Naive thymus-derived CD4-positive, alpha-beta T cell (primary cell): ENCODE data around the gene ESRRG. TPM values are rescaled to one million over a fixed set of nuclear protein-coding genes. Genes with fewer than 3 reads are reported as not detected.
A peak's percentile ranks its signal among the peaks of the same experiment; 100 is the strongest.

Experiments used
- ATAC-seq: fragments of 150-1000 bp; cut with Tn5 transposase; 2 replicates; pipeline ENCODE4 v1.10.0; 2021; ENCODE audit warnings: mild to moderate bottlenecking, moderate library complexity
- CTCF ChIA-PET: fragments of 350-600 bp; sonication (Branson Sonifier 250); formaldehyde crosslinking; loops from one replicate; lab custom pipeline; 2021; ENCODE audit warnings: antibody characterized with exemption; lab: Charles Lee
- POLR2A ChIA-PET: fragments of 350-600 bp; sonication (Branson Sonifier 250); formaldehyde crosslinking; loops from one replicate; lab custom pipeline; 2021; ENCODE audit warnings: antibody characterized with exemption, inconsistent platforms; lab: Charles Lee
- DNase-seq, 9 donors: peaks; one replicate each; pipeline versions ENCODE4 v3.0.0 to v3.0.0-alpha.2; 2020 to 2022; ENCODE audit warnings: mixed read lengths in 1 of 9
- H3K27ac ChIP-seq: one replicate; pipeline ENCODE4 v1.7.0; 2013; ENCODE audit warnings: mild to moderate bottlenecking, low read depth, low read length, moderate library complexity
- H3K27me3 ChIP-seq, 2 donors: one replicate each; pipeline ENCODE4 v1.7.0; 2013; ENCODE audit warnings: low read length in 2 of 2, mild to moderate bottlenecking in 2 of 2, moderate library complexity in 2 of 2; ENCODE audit not compliant: control insufficient read depth in 2 of 2, insufficient read depth in 2 of 2
- H3K36me3 ChIP-seq, 3 experiments: 1 replicate in 2 of 3; 2 replicates in 1 of 3; pipeline ENCODE4 v1.7.0; 2013; ENCODE audit warnings: low read length in 3 of 3, mild to moderate bottlenecking in 3 of 3, moderate library complexity in 1 of 3; ENCODE audit not compliant: insufficient read depth in 3 of 3, control insufficient read depth in 2 of 3
- H3K4me1 ChIP-seq, 2 donors: one replicate each; pipeline ENCODE4 v1.7.0; 2013; ENCODE audit warnings: low read length in 2 of 2, mild to moderate bottlenecking in 2 of 2, moderate library complexity in 1 of 2; ENCODE audit not compliant: control insufficient read depth in 2 of 2, insufficient read depth in 2 of 2
- H3K4me3 ChIP-seq: 2 replicates; pipeline ENCODE4 v1.7.0; 2013; ENCODE audit warnings: mild to moderate bottlenecking, low read length
- H3K9me3 ChIP-seq, 3 experiments: 1 replicate in 2 of 3; 2 replicates in 1 of 3; pipeline ENCODE4 v1.7.0; 2013; ENCODE audit warnings: low read length in 3 of 3; ENCODE audit not compliant: control insufficient read depth in 2 of 3
- H3K27ac Mint-ChIP-seq, 9 donors: one replicate each; pipeline ENCODE4 v1.8.0; 2020 to 2022; ENCODE audit warnings: mixed read lengths in 9 of 9, mild to moderate bottlenecking in 8 of 9, moderate library complexity in 5 of 9, inconsistent platforms in 2 of 9
- H3K27me3 Mint-ChIP-seq, 5 donors: one replicate each; pipeline ENCODE4 v1.8.0; 2021 to 2022; ENCODE audit warnings: mixed read lengths in 5 of 5, mild to moderate bottlenecking in 1 of 5
- H3K36me3 Mint-ChIP-seq, 5 donors: one replicate each; pipeline ENCODE4 v1.8.0; 2020 to 2022; ENCODE audit warnings: mixed read lengths in 5 of 5, mild to moderate bottlenecking in 3 of 5, inconsistent platforms in 1 of 5
- H3K4me1 Mint-ChIP-seq, 7 donors: one replicate each; pipeline ENCODE4 v1.8.0; 2020 to 2022; ENCODE audit warnings: mixed read lengths in 7 of 7, mild to moderate bottlenecking in 3 of 7, inconsistent platforms in 1 of 7
- H3K4me3 Mint-ChIP-seq, 10 donors: one replicate each; pipeline ENCODE4 v1.8.0; 2020 to 2022; ENCODE audit warnings: mild to moderate bottlenecking in 10 of 10, mixed read lengths in 10 of 10, moderate library complexity in 6 of 10, inconsistent platforms in 2 of 10
- H3K9me3 Mint-ChIP-seq, 11 donors: one replicate each; pipeline ENCODE4 v1.8.0; 2020 to 2022; ENCODE audit warnings: mixed read lengths in 11 of 11, mild to moderate bottlenecking in 4 of 11, inconsistent platforms in 1 of 11, moderate library complexity in 1 of 11
- intact Hi-C, 2 donors: fragments of 100-400 bp; cut with micrococcal nuclease; formaldehyde crosslinking; loops; one replicate each; pipeline ENCODE4 v1.15.1; 2023
- polyA plus RNA-seq, 2 donors: library from polyadenylated mRNA; unstranded; fragments of 300-500 nt; fragmentation: Illumina TruSeq; gene quantifications; one replicate each; pipeline ENCODE4 v1.2.3, GENCODE V29; 2021
- total RNA-seq, 6 experiments: library from RNA in 5 of 6; stranded (reverse) in 5 of 6; gene quantifications; 1 replicate in 5 of 6; 2 replicates in 1 of 6; pipeline ENCODE4 v1.2.3 and lab custom pipeline; 2021 to 2026

Gene ESRRG
- total RNA-seq (not detected), polyA plus RNA-seq (not detected), total RNA-seq (lab: John Stamatoyannopoulos, UW) (not detected)

- peaks cover 0 to 2% (median 0%) of the 10 kb centered on the region in 11 donors for H3K9me3 Mint-ChIP-seq
- Histone ChIP-seq H3K27ac (no peak within 1 kb of the TSS), H3K4me3 (no peak within 1 kb of the TSS), H3K9me3 (no peaks in the 10 kb centered on the region), H3K27me3 (no peaks in the 10 kb centered on the region), H3K4me1 (no peaks in the 10 kb centered on the region), H3K36me3 (no peaks in the 10 kb centered on the region)
- DNase-seq (no peak), ATAC-seq (no peak)
- peak within 1 kb of the TSS in 4 of 10 donors; percentile 14 to 47 (median 40) for H3K4me3 Mint-ChIP-seq
- H3K27me3 Mint-ChIP-seq = peaks cover 14 to 30% (median 20%) of the 10 kb centered on the region in 5 donors
- H3K4me1 Mint-ChIP-seq = peaks cover 0 to 9% (median 0%) of the 10 kb centered on the region in 7 donors
- H3K27ac Mint-ChIP-seq = no peak within 1 kb of the TSS
- no peaks in the 10 kb centered on the region for H3K36me3 Mint-ChIP-seq
- ChIA-PET CTCF (no interaction called here), POLR2A (no interaction called here)
- intact Hi-C loops = no loop called here
Measured at GRCh38 chr1:216723274-216723780, at the start of gene ESRRG. ESRRG (minus strand) TSS chr1:216723429; CDS start chr1:216723299, 130 bp downstream.

- no peaks in the 10 kb centered on the region for H3K27me3 Mint-ChIP-seq
- Histone ChIP-seq H3K9me3 (no peaks in the 10 kb centered on the region), H3K4me1 (no peaks in the 10 kb centered on the region), H3K36me3 (no peaks in the 10 kb centered on the region), H3K4me3 (no peak overlapping the region), H3K27ac (no peak overlapping the region), H3K27me3 (no peaks in the 10 kb centered on the region)
- H3K4me1 Mint-ChIP-seq = no peaks in the 10 kb centered on the region
- DNase-seq (no peak), ATAC-seq (no peak)
- peaks cover 0 to 17% (median 4%) of the 10 kb centered on the region in 11 donors for H3K9me3 Mint-ChIP-seq
- no peaks in the 10 kb centered on the region for H3K36me3 Mint-ChIP-seq
- CTCF ChIA-PET = no interaction called here
- POLR2A ChIA-PET = no interaction called here
- H3K27ac Mint-ChIP-seq = no peak overlapping the region
- intact Hi-C loops = no loop called here
- no peak overlapping the region for H3K4me3 Mint-ChIP-seq
Measured at GRCh38 chr1:216771922-216772321, 48.7 kb upstream of the ESRRG start.

GRCh38 chr1:216766633-216767327 is 43.6 kb upstream of the ESRRG start:
- POLR2A ChIA-PET = no interaction called here
- CTCF ChIA-PET = no interaction called here
- H3K36me3 ChIP-seq = no peaks in the 10 kb centered on the region
- intact Hi-C loops = no loop called here
- no peaks in the 10 kb centered on the region for H3K4me1 ChIP-seq
- Mint-ChIP-seq H3K4me3 (no peak overlapping the region), H3K4me1 (no peaks in the 10 kb centered on the region), H3K9me3 (peaks cover 0 to 8% (median 2%) of the 10 kb centered on the region in 11 donors), H3K27ac (no peak overlapping the region), H3K36me3 (no peaks in the 10 kb centered on the region), H3K27me3 (no peaks in the 10 kb centered on the region)
- no peaks in the 10 kb centered on the region for H3K9me3 ChIP-seq
- no peaks in the 10 kb centered on the region for H3K27me3 ChIP-seq
- ATAC-seq (no peak), DNase-seq (no peak)
- H3K27ac ChIP-seq = no peak overlapping the region
- no peak overlapping the region for H3K4me3 ChIP-seq

GRCh38 chr1:216765346-216766300 is 42.4 kb upstream of the ESRRG start:
- Mint-ChIP-seq H3K27me3 (no peaks in the 10 kb centered on the region), H3K9me3 (peaks cover 0 to 8% (median 2%) of the 10 kb centered on the region in 11 donors), H3K27ac (no peak overlapping the region), H3K4me3 (no peak overlapping the region), H3K36me3 (no peaks in the 10 kb centered on the region), H3K4me1 (no peaks in the 10 kb centered on the region)
- intact Hi-C loops = no loop called here
- H3K27ac ChIP-seq = no peak overlapping the region
- H3K4me1 ChIP-seq = no peaks in the 10 kb centered on the region
- no peaks in the 10 kb centered on the region for H3K36me3 ChIP-seq
- CTCF ChIA-PET = no interaction called here
- no peak overlapping the region for H3K4me3 ChIP-seq
- H3K9me3 ChIP-seq = no peaks in the 10 kb centered on the region
- DNase-seq (no peak), ATAC-seq (no peak)
- POLR2A ChIA-PET = no interaction called here
- no peaks in the 10 kb centered on the region for H3K27me3 ChIP-seq

- no peaks in the 10 kb centered on the region for H3K9me3 ChIP-seq
- POLR2A ChIA-PET = no interaction called here
- intact Hi-C loops = no loop called here
- no peaks in the 10 kb centered on the region for H3K4me1 Mint-ChIP-seq
- H3K27me3 Mint-ChIP-seq = no peaks in the 10 kb centered on the region
- DNase-seq = no peak
- peaks cover 0 to 3% (median 0%) of the 10 kb centered on the region in 11 donors for H3K9me3 Mint-ChIP-seq
- H3K27me3 ChIP-seq = no peaks in the 10 kb centered on the region
- H3K27ac ChIP-seq = no peak overlapping the region
- no peak overlapping the region for H3K27ac Mint-ChIP-seq
- H3K4me1 ChIP-seq = no peaks in the 10 kb centered on the region
- no peak overlapping the region for H3K4me3 ChIP-seq
- CTCF ChIA-PET = no interaction called here
- no peaks in the 10 kb centered on the region for H3K36me3 Mint-ChIP-seq
- no peak overlapping the region for H3K4me3 Mint-ChIP-seq
- no peak for ATAC-seq
- H3K36me3 ChIP-seq = no peaks in the 10 kb centered on the region
Measured at GRCh38 chr1:216758161-216758560, 34.9 kb upstream of the ESRRG start.

GRCh38 chr1:216757110-216757509 is 33.9 kb upstream of the ESRRG start:
- Mint-ChIP-seq H3K36me3 (no peaks in the 10 kb centered on the region), H3K4me3 (no peak overlapping the region), H3K27me3 (no peaks in the 10 kb centered on the region), H3K27ac (no peak overlapping the region), H3K4me1 (no peaks in the 10 kb centered on the region), H3K9me3 (peaks cover 0 to 3% (median 0%) of the 10 kb centered on the region in 11 donors)
- Histone ChIP-seq H3K27ac (no peak overlapping the region), H3K4me1 (no peaks in the 10 kb centered on the region), H3K36me3 (no peaks in the 10 kb centered on the region), H3K9me3 (no peaks in the 10 kb centered on the region), H3K4me3 (no peak overlapping the region), H3K27me3 (no peaks in the 10 kb centered on the region)
- CTCF ChIA-PET = no interaction called here
- intact Hi-C loops = no loop called here
- ATAC-seq (no peak), DNase-seq (no peak)
- POLR2A ChIA-PET = no interaction called here
